Tibial nerve (tissue), 4 donors: Measurements from ENCODE around the gene ABCC10. TPM values are rescaled to one million over a fixed set of nuclear protein-coding genes. Genes with fewer than 3 reads are reported as not detected.

ENCODE experiments used
- DNase-seq, 2 donors: peaks; one replicate each; pipeline ENCODE4 v3.0.0-alpha.2; 2019; ENCODE audit warnings: low spot score in 2 of 2
- H3K27ac ChIP-seq, 4 donors: fragments of 200-600 bp; sonication (generic) in 3 of 4; one replicate each; pipeline ENCODE4 v1.5.1; 2017 to 2019; ENCODE audit warnings: mild to moderate bottlenecking in 1 of 4
- H3K27me3 ChIP-seq, 2 donors: fragments of 200-600 bp; sonication (generic) in 1 of 2; one replicate each; pipeline versions ENCODE4 v1.5.1 to v1.6.0; 2017 to 2019
- H3K36me3 ChIP-seq, 3 donors: fragments of 200-600 bp; sonication (generic); one replicate each; pipeline ENCODE4 v1.5.1; 2018 to 2019
- H3K4me1 ChIP-seq, 4 donors: fragments of 200-600 bp; sonication (generic) in 3 of 4; one replicate each; pipeline ENCODE4 v1.5.1; 2017 to 2019
- H3K4me3 ChIP-seq, 4 donors: fragments of 200-600 bp; sonication (generic) in 3 of 4; one replicate each; pipeline ENCODE4 v1.5.1; 2017 to 2019; ENCODE audit warnings: mild to moderate bottlenecking in 1 of 4, moderate library complexity in 1 of 4
- H3K9me3 ChIP-seq, 4 donors: fragments of 200-600 bp; sonication (generic) in 3 of 4; one replicate each; pipeline ENCODE4 v1.5.1; 2017 to 2019
- CTCF ChIP-seq, 5 experiments: fragments of 200-600 bp in 3 of 5; fragments of 450-650 bp in 2 of 5; sonication (generic) in 3 of 5; IDR thresholded peaks; one replicate each; pipeline ENCODE4 v1.5.1; 2016 to 2019; ENCODE audit warnings: antibody characterized with exemption in 5 of 5, mild to moderate bottlenecking in 3 of 5, moderate library complexity in 2 of 5
- EP300 ChIP-seq, 2 donors: sonication (generic); formaldehyde crosslinking; IDR thresholded peaks; one replicate each; pipeline ENCODE4 v1.6.1; 2017; ENCODE audit warnings: antibody characterized with exemption in 2 of 2, mild to moderate bottlenecking in 1 of 2
- POLR2A ChIP-seq, 2 donors: fragments of 450-650 bp; IDR thresholded peaks; one replicate each; pipeline ENCODE4 v1.6.1; 2017; ENCODE audit warnings: antibody characterized with exemption in 2 of 2, mild to moderate bottlenecking in 2 of 2, moderate library complexity in 2 of 2
- WGBS, 2 donors: methylation state at CpG; one replicate each; pipeline ENCODE4 v1.1.5; 2018; 5-methylcytosine and 5-hydroxymethylcytosine counted together
- total RNA-seq, 4 donors: library from RNA; depleted of rRNA; stranded (reverse); fragments of >200 nt; gene quantifications; one replicate each; pipeline ENCODE4 v1.1.0, GENCODE V29; 2016

ABCC10 gene
- total RNA-seq, 4 donors from 2014 or later, result 14.9 to 35.9 (median 27.1) TPM

DNA sequence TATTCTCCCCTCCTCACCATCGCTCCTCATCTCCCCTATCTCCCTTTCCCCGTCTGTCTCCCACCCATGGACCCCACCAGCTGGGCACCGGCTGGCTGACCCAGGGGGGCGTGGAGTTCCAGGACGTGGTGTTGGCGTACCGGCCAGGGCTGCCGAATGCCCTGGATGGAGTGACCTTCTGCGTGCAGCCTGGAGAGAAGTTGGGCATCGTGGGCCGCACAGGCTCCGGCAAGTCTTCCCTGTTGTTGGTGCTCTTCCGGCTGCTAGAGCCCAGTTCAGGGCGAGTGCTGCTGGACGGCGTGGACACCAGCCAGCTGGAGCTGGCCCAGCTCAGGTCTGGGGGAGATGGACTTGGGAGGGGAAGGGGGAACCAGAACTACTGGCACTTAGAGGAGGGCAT is 20.3 kb downstream of the ABCC10 start:
- Histone ChIP-seq H3K4me1 (no peaks in the 10 kb centered on the region), H3K9me3 (no peaks in the 10 kb centered on the region)
- no peak for TF ChIP-seq POLR2A (IDR thresholded peaks at IDR 0.05)

GRCh38 chr6:43448916-43449315 is 21.6 kb downstream of the ABCC10 start:
- 90 to 92% methylated on average over 4 of the region's 4 CpGs for WGBS, 2 donors
- Histone ChIP-seq H3K27me3 (no peaks in the 10 kb centered on the region), H3K27ac (no peak overlapping the region), H3K36me3 (peaks cover 0 to 96% (median 6%) of the 10 kb centered on the region in 3 donors), H3K4me3 (no peak overlapping the region), H3K4me1 (no peaks in the 10 kb centered on the region), H3K9me3 (no peaks in the 10 kb centered on the region)
- no peak for TF ChIP-seq POLR2A (IDR thresholded peaks at IDR 0.05)
- no peak for TF ChIP-seq CTCF (IDR thresholded peaks at IDR 0.05)
- no peak for TF ChIP-seq EP300 (IDR thresholded peaks at IDR 0.05)
- no peak for DNase-seq

More for the DNA sequence above, 20.3 kb downstream of the ABCC10 start:
- H3K27me3 ChIP-seq, result no peaks in the 10 kb centered on the region
- no peak overlapping the region for H3K27ac ChIP-seq
- 92 to 96% methylated on average over 16 of the region's 16 CpGs for WGBS, 2 donors
- peaks cover 0 to 98% (median 7%) of the 10 kb centered on the region in 3 donors for H3K36me3 ChIP-seq
- no peak for DNase-seq
- H3K4me3 ChIP-seq, result no peak overlapping the region

DNA sequence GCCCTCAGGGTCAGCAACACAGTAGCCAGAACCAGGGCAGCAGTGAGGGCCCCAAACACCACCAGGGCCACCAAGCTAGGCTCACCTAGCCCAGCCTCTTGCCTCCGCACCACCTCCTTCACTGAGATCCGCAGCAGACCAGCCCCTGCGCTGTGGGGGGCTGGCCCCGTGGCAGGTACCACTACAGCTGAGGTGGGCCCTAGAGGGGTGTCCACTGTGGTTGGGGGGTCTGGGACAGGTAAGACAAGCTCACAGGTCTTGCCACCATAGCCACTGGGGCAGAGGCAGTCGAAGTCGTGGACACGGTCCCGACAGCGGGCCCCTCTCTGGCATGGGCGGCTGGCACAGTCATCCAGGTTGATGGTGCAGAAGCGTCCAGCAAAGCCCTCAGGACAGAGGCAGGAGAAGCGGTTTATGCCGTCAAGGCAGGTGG is 23.4 kb downstream of the ABCC10 start:
- H3K4me1 ChIP-seq, result peaks cover 0 to 2% (median 0%) of the 10 kb centered on the region in 4 donors
- no peak overlapping the region for H3K27ac ChIP-seq
- peaks cover 0 to 9% of the 10 kb centered on the region in 2 donors for H3K27me3 ChIP-seq
- WGBS, 2 donors, result 94 to 98% methylated on average over 13 of the region's 13 CpGs
- peaks cover 0 to 78% (median 3%) of the 10 kb centered on the region in 3 donors for H3K36me3 ChIP-seq
- peaks cover 0 to 11% (median 0%) of the 10 kb centered on the region in 4 donors for H3K9me3 ChIP-seq
- H3K4me3 ChIP-seq, result no peak overlapping the region
- TF ChIP-seq CTCF (IDR thresholded peaks at IDR 0.05), result no peak
- no peak for TF ChIP-seq EP300 (IDR thresholded peaks at IDR 0.05)
- TF ChIP-seq POLR2A (IDR thresholded peaks at IDR 0.05), result no peak
- DNase-seq, result no peak

- Histone ChIP-seq H3K36me3 (peaks cover 0 to 72% (median 0%) of the 10 kb centered on the region in 3 donors), H3K4me3 (no peak overlapping the region), H3K9me3 (peaks cover 0 to 14% (median 0%) of the 10 kb centered on the region in 4 donors), H3K27me3 (peaks cover 0 to 15% of the 10 kb centered on the region in 2 donors), H3K4me1 (peaks cover 0 to 7% (median 0%) of the 10 kb centered on the region in 4 donors), H3K27ac (no peak overlapping the region)
- no peak for DNase-seq
- 83 to 86% methylated on average over 4 of the region's 4 CpGs for WGBS, 2 donors
- TF ChIP-seq CTCF (IDR thresholded peaks at IDR 0.05) (no peak), POLR2A (IDR thresholded peaks at IDR 0.05) (no peak), EP300 (IDR thresholded peaks at IDR 0.05) (no peak)
Observed at GRCh38 chr6:43451348-43451747, 24.0 kb downstream of the ABCC10 start.

DNA sequence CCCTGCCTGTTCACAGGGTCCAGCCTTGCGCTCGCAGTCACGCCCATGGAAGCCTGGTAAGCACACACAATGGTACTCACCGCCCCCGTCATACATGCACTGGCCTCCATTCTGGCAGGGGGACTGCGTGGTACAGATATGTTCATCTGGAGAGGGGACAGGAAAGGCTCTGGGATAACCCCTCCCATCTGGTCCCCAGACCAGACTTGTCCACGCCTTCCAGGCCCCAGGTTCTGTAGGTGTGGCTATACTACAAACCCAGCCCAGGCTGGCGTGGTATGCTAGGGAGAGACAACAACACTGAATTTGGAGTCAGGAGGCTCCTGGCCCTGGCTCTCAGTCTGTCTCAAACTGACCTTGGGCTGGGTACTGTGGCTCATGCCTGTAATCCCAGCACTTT is 24.6 kb downstream of the ABCC10 start:
- Histone ChIP-seq H3K27me3 (peaks cover 0 to 21% of the 10 kb centered on the region in 2 donors), H3K9me3 (peaks cover 0 to 20% (median 0%) of the 10 kb centered on the region in 4 donors), H3K36me3 (peaks cover 0 to 66% (median 0%) of the 10 kb centered on the region in 3 donors), H3K4me3 (no peak overlapping the region), H3K4me1 (peaks cover 0 to 7% (median 0%) of the 10 kb centered on the region in 4 donors), H3K27ac (no peak overlapping the region)
- WGBS, 2 donors, result 92 to 95% methylated on average over 7 to 8 of the region's 8 CpGs
- no peak for DNase-seq
- TF ChIP-seq EP300 (IDR thresholded peaks at IDR 0.05) (no peak), POLR2A (IDR thresholded peaks at IDR 0.05) (no peak), CTCF (IDR thresholded peaks at IDR 0.05) (no peak)
